RWPE2 (cell line): Measurements from ENCODE around the gene COG1.

Experiments
- ATAC-seq: fragments of 200-7000 bp; cut with Tn5 transposase; 3 replicates; pipeline ENCODE4 v1.9.1; 2021; ENCODE audit warnings: low read depth
- DNase-seq: peaks from one replicate; pipeline ENCODE4 v3.0.0-alpha.2; 2020; ENCODE audit warnings: low spot score
- H3K27ac ChIP-seq: fragments of 450-650 bp; 2 replicates; pipeline ENCODE4 v1.5.1; 2017; ENCODE audit warnings: mild to moderate bottlenecking; ENCODE audit not compliant: poor library complexity, severe bottlenecking
- H3K27me3 ChIP-seq: fragments of 250-450 bp; sonication (Bioruptor Pico); 2 replicates; pipeline ENCODE4 v1.5.1; 2021; ENCODE audit warnings: mild to moderate bottlenecking, moderate library complexity; ENCODE audit not compliant: insufficient read depth, poor library complexity, severe bottlenecking
- H3K36me3 ChIP-seq: fragments of 250-450 bp; sonication (Bioruptor Pico); 2 replicates; pipeline ENCODE4 v1.5.1; 2020; ENCODE audit warnings: low read depth, mild to moderate bottlenecking, moderate library complexity
- H3K4me1 ChIP-seq: fragments of 250-450 bp; sonication (Bioruptor Pico); 2 replicates; pipeline ENCODE4 v1.5.1; 2021; ENCODE audit warnings: mild to moderate bottlenecking, moderate library complexity; ENCODE audit not compliant: insufficient read depth, poor library complexity, severe bottlenecking
- H3K4me3 ChIP-seq: fragments of 250-450 bp; sonication (Bioruptor Pico); 2 replicates; pipeline ENCODE4 v1.5.1; 2021; ENCODE audit warnings: mild to moderate bottlenecking, moderate library complexity; ENCODE audit not compliant: severe bottlenecking
- H3K9me3 ChIP-seq: fragments of 250-450 bp; sonication (Bioruptor Pico); 2 replicates; pipeline ENCODE4 v1.5.1; 2021; ENCODE audit warnings: mild to moderate bottlenecking, moderate library complexity; ENCODE audit not compliant: severe bottlenecking
- TF ChIP-seq, protein P1 (sequence below): fragments of 450-650 bp; IDR thresholded peaks from one replicate; pipeline ENCODE4 v1.5.1; 2017; ENCODE audit warnings: mild to moderate bottlenecking, moderate library complexity; ENCODE audit not compliant: poor library complexity, severe bottlenecking

Gene COG1

DNA sequence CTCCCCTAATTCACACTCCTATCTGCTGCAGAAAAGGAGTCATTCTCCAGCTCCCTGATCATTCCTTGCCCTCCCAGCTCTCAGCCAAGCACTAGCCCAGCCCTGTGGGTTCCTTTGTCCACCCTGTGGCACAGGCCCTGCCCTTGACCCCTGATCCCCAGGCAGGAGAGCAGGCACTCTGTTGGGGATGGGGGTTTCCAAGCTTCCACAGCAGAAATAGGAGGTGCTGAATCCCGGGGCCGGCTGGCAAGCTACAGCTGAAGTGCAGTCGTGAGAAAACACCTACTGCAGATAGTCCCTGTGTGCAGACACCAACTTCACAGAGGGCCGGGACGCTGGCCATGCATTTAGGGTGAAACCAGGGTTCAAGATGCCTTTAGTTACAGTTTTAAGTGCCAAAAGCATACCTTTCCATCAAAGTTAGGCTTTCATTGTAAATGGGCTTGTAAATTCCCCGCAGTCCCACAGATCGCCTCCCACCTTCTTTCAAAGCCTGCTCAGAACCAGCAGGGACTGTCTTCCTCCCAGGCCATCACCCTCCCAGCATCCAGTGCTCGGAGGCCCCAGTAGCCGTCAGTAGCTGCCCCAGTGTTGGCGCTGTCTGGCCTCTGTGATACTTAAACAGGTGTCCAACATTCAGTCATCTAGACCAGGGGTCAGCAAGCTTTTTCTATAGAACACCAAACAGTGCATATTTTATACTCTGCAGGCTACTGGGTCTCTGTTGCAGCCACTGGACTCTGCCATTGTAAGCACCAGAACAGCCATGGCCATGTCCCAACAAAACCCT is 58.2 kb downstream of the COG1 start:
- Histone ChIP-seq H3K4me1 (no peaks in the 10 kb centered on the region), H3K36me3 (peaks cover 11% of the 10 kb centered on the region), H3K27ac (no peak overlapping the region), H3K4me3 (no peak overlapping the region), H3K27me3 (no peaks in the 10 kb centered on the region), H3K9me3 (no peaks in the 10 kb centered on the region)
- DNase-seq, result no peak
- TF ChIP-seq, protein P1, sequence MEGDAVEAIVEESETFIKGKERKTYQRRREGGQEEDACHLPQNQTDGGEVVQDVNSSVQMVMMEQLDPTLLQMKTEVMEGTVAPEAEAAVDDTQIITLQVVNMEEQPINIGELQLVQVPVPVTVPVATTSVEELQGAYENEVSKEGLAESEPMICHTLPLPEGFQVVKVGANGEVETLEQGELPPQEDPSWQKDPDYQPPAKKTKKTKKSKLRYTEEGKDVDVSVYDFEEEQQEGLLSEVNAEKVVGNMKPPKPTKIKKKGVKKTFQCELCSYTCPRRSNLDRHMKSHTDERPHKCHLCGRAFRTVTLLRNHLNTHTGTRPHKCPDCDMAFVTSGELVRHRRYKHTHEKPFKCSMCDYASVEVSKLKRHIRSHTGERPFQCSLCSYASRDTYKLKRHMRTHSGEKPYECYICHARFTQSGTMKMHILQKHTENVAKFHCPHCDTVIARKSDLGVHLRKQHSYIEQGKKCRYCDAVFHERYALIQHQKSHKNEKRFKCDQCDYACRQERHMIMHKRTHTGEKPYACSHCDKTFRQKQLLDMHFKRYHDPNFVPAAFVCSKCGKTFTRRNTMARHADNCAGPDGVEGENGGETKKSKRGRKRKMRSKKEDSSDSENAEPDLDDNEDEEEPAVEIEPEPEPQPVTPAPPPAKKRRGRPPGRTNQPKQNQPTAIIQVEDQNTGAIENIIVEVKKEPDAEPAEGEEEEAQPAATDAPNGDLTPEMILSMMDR, result no peak
- no peak for ATAC-seq

DNA sequence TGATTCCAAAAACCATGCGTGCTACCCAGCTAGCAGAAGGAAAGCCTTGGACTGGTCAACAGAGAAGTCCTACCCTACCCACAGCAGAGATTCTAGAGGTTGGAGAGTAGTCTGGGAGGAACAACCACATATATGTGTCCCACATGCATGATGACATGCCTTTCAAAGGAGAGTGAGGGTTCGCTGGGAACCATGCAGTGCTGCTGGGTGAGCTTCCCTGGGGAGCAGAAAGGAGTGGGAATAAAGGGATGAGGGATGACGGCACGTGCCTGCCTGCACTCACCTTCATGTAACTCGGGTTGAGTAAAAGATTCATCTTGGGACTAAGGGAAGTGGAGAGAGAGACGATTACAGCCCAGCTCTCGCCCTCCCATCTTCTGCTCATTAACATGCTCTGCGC is 59.0 kb downstream of the COG1 start:
- no peak for ATAC-seq
- no peak for DNase-seq
- Histone ChIP-seq H3K27me3 (no peaks in the 10 kb centered on the region), H3K27ac (no peak overlapping the region), H3K9me3 (no peaks in the 10 kb centered on the region), H3K4me1 (no peaks in the 10 kb centered on the region), H3K36me3 (peaks cover 11% of the 10 kb centered on the region), H3K4me3 (no peak overlapping the region)
- TF ChIP-seq, protein P1, result no peak

DNA sequence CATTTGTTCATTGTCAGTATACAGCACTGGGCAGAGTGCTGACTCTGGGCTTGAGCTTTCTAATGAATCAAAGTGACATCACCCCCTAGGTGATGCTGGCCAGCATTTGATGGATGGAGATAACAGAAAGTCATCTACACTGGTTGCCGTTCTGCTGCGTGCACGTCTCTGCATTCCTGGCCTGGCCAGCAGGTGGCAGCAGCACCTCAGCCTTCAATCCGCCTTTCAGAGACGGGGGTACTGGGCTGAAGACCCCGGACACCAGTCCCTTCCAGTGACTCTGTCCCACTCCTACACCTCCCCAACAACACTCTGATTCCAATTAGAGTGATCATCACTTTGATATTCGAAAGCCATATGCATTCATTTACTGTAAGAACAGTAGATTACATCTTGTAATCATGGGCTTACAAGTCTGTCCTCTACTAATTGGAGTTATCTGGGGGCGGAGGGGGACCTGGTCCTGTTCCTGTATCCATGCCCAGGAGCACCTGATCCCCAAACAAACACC is 62.9 kb downstream of the COG1 start:
- TF ChIP-seq, protein P1, result peak; percentile 96
- ATAC-seq (peak; percentile 67), DNase-seq (no peak)
- no peaks in the 10 kb centered on the region for H3K36me3 ChIP-seq
- H3K27ac ChIP-seq, result no peak overlapping the region
- H3K4me1 ChIP-seq, result no peaks in the 10 kb centered on the region
- H3K4me3 ChIP-seq, result no peak overlapping the region
- H3K9me3 ChIP-seq, result no peaks in the 10 kb centered on the region
- H3K27me3 ChIP-seq, result no peaks in the 10 kb centered on the region

DNA sequence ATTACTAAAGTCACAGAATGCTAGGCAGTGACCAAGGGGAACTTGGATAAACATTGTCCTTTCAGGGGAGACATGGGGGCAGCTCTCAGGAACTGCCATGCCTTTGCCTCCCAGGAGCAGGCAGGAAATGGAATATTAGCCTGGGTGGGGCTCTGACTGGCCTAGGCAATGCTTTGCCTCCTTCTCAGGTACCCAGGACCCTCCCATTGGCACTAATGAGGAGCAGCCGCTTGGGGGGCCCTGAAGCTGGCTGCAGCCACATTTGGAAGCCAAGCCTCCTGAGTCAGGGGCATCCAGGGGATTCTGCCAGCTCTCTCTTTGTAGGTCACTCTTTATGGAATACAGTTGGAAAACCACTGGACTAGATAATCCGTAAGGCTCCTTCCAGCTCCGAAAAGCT is 63.4 kb downstream of the COG1 start:
- no peak for ATAC-seq
- no peak overlapping the region for H3K27ac ChIP-seq
- no peaks in the 10 kb centered on the region for H3K9me3 ChIP-seq
- H3K27me3 ChIP-seq, result no peaks in the 10 kb centered on the region
- no peak overlapping the region for H3K4me3 ChIP-seq
- no peak for DNase-seq
- TF ChIP-seq, protein P1, result no peak
- no peaks in the 10 kb centered on the region for H3K36me3 ChIP-seq
- no peaks in the 10 kb centered on the region for H3K4me1 ChIP-seq

DNA sequence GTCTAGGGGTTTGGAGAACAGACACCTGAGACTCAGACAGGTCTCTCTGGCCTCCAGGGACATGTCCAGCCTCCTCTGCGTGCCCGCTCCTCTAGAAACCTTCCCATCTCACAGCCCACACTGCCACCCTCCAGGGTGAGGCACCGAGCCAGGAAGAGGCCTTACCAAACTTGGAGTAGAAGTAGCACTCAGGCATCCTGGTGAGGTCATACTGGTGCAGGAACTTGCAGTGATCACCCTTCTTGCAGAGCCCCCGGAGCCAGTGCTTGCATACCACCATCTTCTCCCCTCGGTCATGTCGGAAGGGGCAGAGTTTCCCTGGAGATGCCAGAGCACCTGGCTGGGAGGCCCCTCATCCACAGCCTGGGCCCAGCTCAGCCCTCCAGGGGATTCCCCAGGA is 64.7 kb downstream of the COG1 start:
- DNase-seq (no peak), ATAC-seq (no peak)
- Histone ChIP-seq H3K4me1 (no peaks in the 10 kb centered on the region), H3K27ac (no peak overlapping the region), H3K9me3 (no peaks in the 10 kb centered on the region), H3K4me3 (no peak overlapping the region), H3K36me3 (no peaks in the 10 kb centered on the region), H3K27me3 (no peaks in the 10 kb centered on the region)
- TF ChIP-seq, protein P1, result no peak
